Measurements from ENCODE around the gene TNNI3K. TPM values are rescaled to one million over a fixed set of nuclear protein-coding genes. Genes with fewer than 3 reads are reported as not detected.

Gene TNNI3K
- polyA plus RNA-seq, 1 donor (not counting 4 experiments of a cell fraction or from before 2014, with no cell fraction given) = 0.41 TPM

DNA sequence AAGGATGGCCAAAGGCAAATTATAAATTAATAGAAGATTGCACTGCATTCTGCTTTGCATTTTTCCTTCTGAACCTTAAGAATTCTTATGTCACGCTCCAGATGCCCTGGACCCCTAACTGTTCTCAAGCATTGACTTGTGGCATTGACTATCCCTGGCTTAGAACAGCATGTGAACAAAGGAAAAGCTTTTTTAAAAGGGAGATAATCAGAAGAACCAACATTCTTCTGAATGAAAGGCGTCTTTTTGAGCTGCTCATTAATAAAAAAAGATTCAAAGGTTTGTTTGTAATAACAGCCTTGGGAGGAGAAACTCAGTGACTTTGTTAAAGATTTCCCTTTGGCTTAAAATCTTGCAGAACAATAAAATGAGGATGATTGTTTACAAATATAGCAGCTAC, 105.5 kb downstream of the TNNI3K start:
- Histone ChIP-seq H4K20me1 (ENCODE audit: control insufficient read depth, extremely low read depth, insufficient read depth, low read length) (no peaks in the 10 kb centered on the region), H3K79me2 (ENCODE audit: control insufficient read depth, insufficient read depth, low read length) (no peaks in the 10 kb centered on the region), H3K4me1 (ENCODE audit: control insufficient read depth, extremely low read depth, insufficient read depth, low read length) (no peaks in the 10 kb centered on the region), H3K27ac (ENCODE audit: control insufficient read depth, insufficient read depth, low read length) (no peak overlapping the region), H2AFZ (ENCODE audit: control insufficient read depth, low read length) (no peak overlapping the region), H3K27me3 (ENCODE audit: control insufficient read depth, extremely low read depth, insufficient read depth, low read length) (no peaks in the 10 kb centered on the region), H3K9me3 (ENCODE audit: control insufficient read depth, low read depth, low read length) (no peaks in the 10 kb centered on the region), H3K9ac (ENCODE audit: control insufficient read depth, extremely low read depth, insufficient read depth, low read length) (no peak overlapping the region), H3K36me3 (ENCODE audit: control insufficient read depth in 2 of 2, extremely low read depth in 1 of 2, insufficient read depth in 2 of 2, low read length in 2 of 2) (no peaks in the 10 kb centered on the region), H3K9me1 (ENCODE audit: control insufficient read depth, extremely low read depth, insufficient read depth, low read length) (no peaks in the 10 kb centered on the region), H3K4me2 (ENCODE audit: control insufficient read depth, extremely low read depth, insufficient read depth, low read depth, low read length) (no peak overlapping the region), H3K4me3 (ENCODE audit: control insufficient read depth in 2 of 3, extremely low read depth in 1 of 3, insufficient read depth in 2 of 3, low read depth in 1 of 3, low read length in 3 of 3) (no peak overlapping the region)
- dilution Hi-C loops (cut with MboI; ENCODE audit: extremely low pct_ligation_motif_present, low sequenced_read_pairs) = no loop called here
- TF ChIP-seq CTCF (optimal IDR thresholded peaks at IDR 0.05 in 1 of 3, IDR thresholded peaks at IDR 0.05 in 1 of 3, conservative IDR thresholded peaks at IDR 0.05 in 1 of 3; ENCODE audit: extremely low read depth in 1 of 3, insufficient read depth in 2 of 3, low read length in 3 of 3) (no peak), EZH2 (IDR thresholded peaks at IDR 0.05; ENCODE audit: low read length) (no peak)
- FAIRE-seq (no peak), DNase-seq (ENCODE audit: low read depth, low spot score) (no peak)

DNA sequence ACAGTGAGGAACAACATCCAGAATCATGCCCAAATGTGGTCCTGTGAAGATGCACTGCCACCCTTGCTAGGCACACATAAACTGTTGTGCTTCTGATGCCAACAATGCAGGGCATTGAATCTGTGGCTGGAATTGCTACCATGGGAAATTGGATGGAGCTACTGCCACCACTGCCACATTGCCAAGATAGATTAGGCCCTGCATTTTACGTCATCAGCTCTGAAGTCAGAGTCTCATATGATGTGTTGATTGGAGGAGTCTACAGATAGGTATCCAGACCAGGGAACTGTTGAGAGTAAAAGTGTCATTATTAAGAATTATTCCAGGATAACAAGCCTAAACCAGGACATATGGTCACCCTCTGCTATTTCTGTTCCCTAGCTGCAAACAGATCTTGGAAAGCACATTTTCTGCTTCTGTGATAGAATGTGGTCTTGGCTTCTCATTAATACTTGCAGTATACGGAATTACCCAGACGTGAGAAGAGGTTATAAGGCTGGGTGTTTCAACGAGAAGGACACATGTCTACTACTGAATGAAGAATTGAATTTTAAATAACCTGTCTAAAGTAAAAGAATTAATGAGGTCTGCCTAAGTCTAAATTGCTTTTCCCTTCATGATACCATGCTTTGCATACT, 106.6 kb downstream of the TNNI3K start:
- H3K36me3 ChIP-seq (ENCODE audit: control insufficient read depth in 2 of 2, extremely low read depth in 1 of 2, insufficient read depth in 2 of 2, low read length in 2 of 2) = no peaks in the 10 kb centered on the region
- H3K4me1 ChIP-seq (ENCODE audit: control insufficient read depth, extremely low read depth, insufficient read depth, low read length) = no peaks in the 10 kb centered on the region
- H3K4me2 ChIP-seq (ENCODE audit: control insufficient read depth, extremely low read depth, insufficient read depth, low read depth, low read length) = no peak overlapping the region
- no peak overlapping the region for H3K27ac ChIP-seq (ENCODE audit: control insufficient read depth, insufficient read depth, low read length)
- H2AFZ ChIP-seq (ENCODE audit: control insufficient read depth, low read length) = no peak overlapping the region
- no peak overlapping the region for H3K9ac ChIP-seq (ENCODE audit: control insufficient read depth, extremely low read depth, insufficient read depth, low read length)
- TF ChIP-seq CTCF (optimal IDR thresholded peaks at IDR 0.05 in 1 of 3, IDR thresholded peaks at IDR 0.05 in 1 of 3, conservative IDR thresholded peaks at IDR 0.05 in 1 of 3; ENCODE audit: extremely low read depth in 1 of 3, insufficient read depth in 2 of 3, low read length in 3 of 3) (no peak), EZH2 (IDR thresholded peaks at IDR 0.05; ENCODE audit: low read length) (no peak)
- H3K9me3 ChIP-seq (ENCODE audit: control insufficient read depth, low read depth, low read length) = no peaks in the 10 kb centered on the region
- H4K20me1 ChIP-seq (ENCODE audit: control insufficient read depth, extremely low read depth, insufficient read depth, low read length) = no peaks in the 10 kb centered on the region
- no peak for FAIRE-seq
- H3K27me3 ChIP-seq (ENCODE audit: control insufficient read depth, extremely low read depth, insufficient read depth, low read length) = no peaks in the 10 kb centered on the region
- no peaks in the 10 kb centered on the region for H3K79me2 ChIP-seq (ENCODE audit: control insufficient read depth, insufficient read depth, low read length)
- DNase-seq (ENCODE audit: low read depth, low spot score) = no peak
- no peak overlapping the region for H3K4me3 ChIP-seq (ENCODE audit: control insufficient read depth in 2 of 3, extremely low read depth in 1 of 3, insufficient read depth in 2 of 3, low read depth in 1 of 3, low read length in 3 of 3)
- dilution Hi-C loops (cut with MboI; ENCODE audit: extremely low pct_ligation_motif_present, low sequenced_read_pairs) = no loop called here
- H3K9me1 ChIP-seq (ENCODE audit: control insufficient read depth, extremely low read depth, insufficient read depth, low read length) = no peaks in the 10 kb centered on the region
